Esophagus squamous epithelium (tissue), 4 donors: ENCODE data around the gene TFRC.

Source experiments
- POLR2A ChIP-seq, 4 donors: fragments of 450-650 bp; IDR thresholded peaks; one replicate each; pipeline ENCODE4 v1.6.1; 2017; ENCODE audit warnings: antibody characterized with exemption in 4 of 4, mild to moderate bottlenecking in 4 of 4, moderate library complexity in 3 of 4
- TF ChIP-seq, protein P1 (sequence below), 6 experiments: fragments of 450-650 bp in 4 of 6; fragments of 200-600 bp in 2 of 6; sonication (generic) in 2 of 6; IDR thresholded peaks; one replicate each; pipeline ENCODE4 v1.5.1; 2016 to 2019; ENCODE audit warnings: antibody characterized with exemption in 6 of 6, mild to moderate bottlenecking in 4 of 6, moderate library complexity in 4 of 6

DNA sequence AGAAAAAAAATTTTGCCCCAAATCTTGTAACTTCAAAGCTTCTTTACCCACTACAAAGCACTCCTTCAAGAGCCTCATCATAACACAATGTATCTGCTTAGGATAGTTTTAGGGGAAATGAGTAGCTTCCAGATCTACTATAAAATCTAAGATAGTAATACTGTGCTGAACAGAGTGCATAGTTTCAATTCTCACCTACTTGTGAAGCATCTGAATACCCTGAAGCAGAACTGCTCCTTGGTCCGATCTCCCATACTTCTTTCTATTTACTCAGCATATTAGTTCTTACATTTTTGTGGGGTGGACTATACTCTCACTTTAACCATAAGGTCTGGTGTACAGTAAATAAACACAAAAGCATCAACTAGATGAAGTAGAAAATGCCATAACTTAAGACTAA, 9.6 kb downstream of the TFRC start:
- TF ChIP-seq, protein P1, sequence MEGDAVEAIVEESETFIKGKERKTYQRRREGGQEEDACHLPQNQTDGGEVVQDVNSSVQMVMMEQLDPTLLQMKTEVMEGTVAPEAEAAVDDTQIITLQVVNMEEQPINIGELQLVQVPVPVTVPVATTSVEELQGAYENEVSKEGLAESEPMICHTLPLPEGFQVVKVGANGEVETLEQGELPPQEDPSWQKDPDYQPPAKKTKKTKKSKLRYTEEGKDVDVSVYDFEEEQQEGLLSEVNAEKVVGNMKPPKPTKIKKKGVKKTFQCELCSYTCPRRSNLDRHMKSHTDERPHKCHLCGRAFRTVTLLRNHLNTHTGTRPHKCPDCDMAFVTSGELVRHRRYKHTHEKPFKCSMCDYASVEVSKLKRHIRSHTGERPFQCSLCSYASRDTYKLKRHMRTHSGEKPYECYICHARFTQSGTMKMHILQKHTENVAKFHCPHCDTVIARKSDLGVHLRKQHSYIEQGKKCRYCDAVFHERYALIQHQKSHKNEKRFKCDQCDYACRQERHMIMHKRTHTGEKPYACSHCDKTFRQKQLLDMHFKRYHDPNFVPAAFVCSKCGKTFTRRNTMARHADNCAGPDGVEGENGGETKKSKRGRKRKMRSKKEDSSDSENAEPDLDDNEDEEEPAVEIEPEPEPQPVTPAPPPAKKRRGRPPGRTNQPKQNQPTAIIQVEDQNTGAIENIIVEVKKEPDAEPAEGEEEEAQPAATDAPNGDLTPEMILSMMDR (IDR thresholded peaks at IDR 0.05): no peak
- TF ChIP-seq POLR2A (IDR thresholded peaks at IDR 0.05): no peak
